Gastrocnemius medialis (tissue), 4 donors: Measurements from ENCODE around the gene MICU2. TPM values are rescaled to one million over a fixed set of nuclear protein-coding genes. Genes with fewer than 3 reads are reported as not detected.

Source experiments
- ATAC-seq, 2 donors: fragments of 150-250 bp; one replicate each; pipeline ENCODE4 v1.9.1; 2016
- DNase-seq, 2 donors: peaks; one replicate each; pipeline ENCODE4 v3.0.0-alpha.2; 2019
- H3K27ac ChIP-seq, 4 donors: fragments of 200-600 bp; sonication (generic); 1 replicate in 1 of 4; 2 replicates in 3 of 4; pipeline ENCODE4 v1.5.1; 2016 to 2018; ENCODE audit warnings: mild to moderate bottlenecking in 2 of 4, moderate library complexity in 1 of 4
- H3K27me3 ChIP-seq, 3 donors: fragments of 200-600 bp; sonication (generic) in 2 of 3; 1 replicate in 1 of 3; 2 replicates in 2 of 3; pipeline versions ENCODE4 v1.5.1 to v1.6.0; 2016 to 2019; ENCODE audit warnings: mild to moderate bottlenecking in 1 of 3, moderate library complexity in 1 of 3
- H3K36me3 ChIP-seq, 2 donors: fragments of 200-600 bp; sonication (generic) in 1 of 2; one replicate each; pipeline ENCODE4 v1.5.1; 2017 to 2018
- H3K4me1 ChIP-seq, 2 donors: fragments of 200-600 bp; sonication (generic) in 1 of 2; one replicate each; pipeline ENCODE4 v1.5.1; 2016 to 2017; ENCODE audit warnings: mild to moderate bottlenecking in 2 of 2
- H3K4me3 ChIP-seq, 4 donors: fragments of 200-600 bp; sonication (generic) in 3 of 4; 1 replicate in 1 of 4; 2 replicates in 3 of 4; pipeline ENCODE4 v1.5.1; 2016 to 2019; ENCODE audit warnings: mild to moderate bottlenecking in 2 of 4
- H3K9me3 ChIP-seq, 3 donors: fragments of 200-600 bp; sonication (generic) in 2 of 3; 1 replicate in 1 of 3; 2 replicates in 2 of 3; pipeline ENCODE4 v1.5.1; 2016 to 2019
- POLR2A ChIP-seq, 2 donors: fragments of 450-650 bp; IDR thresholded peaks; one replicate each; pipeline ENCODE4 v1.6.1; 2017; ENCODE audit warnings: antibody characterized with exemption in 2 of 2, mild to moderate bottlenecking in 2 of 2, moderate library complexity in 2 of 2
- in situ Hi-C, 4 donors: fragments of 200-750 bp; cut with MboI; loops; one replicate each; pipeline versions ENCODE4 v1.15.0 to v1.8.0; 2017; ENCODE audit warnings: low sequenced_read_pairs in 4 of 4
- intact Hi-C: fragments of 100-400 bp; cut with DNase I; formaldehyde crosslinking; loops from one replicate; pipeline ENCODE4 v1.15.1; 2023; ENCODE audit warnings: low total_unique reads
- total RNA-seq, 4 donors: library from RNA; depleted of rRNA; stranded (reverse); fragments of >200 nt; gene quantifications; one replicate each; pipeline versions ENCODE4 v1.1.0 to v1.2.3, GENCODE V29; 2016
- TF ChIP-seq, protein P1 (sequence below), 5 experiments: fragments of 450-650 bp in 3 of 5; fragments of 200-600 bp in 2 of 5; sonication (generic) in 2 of 5; IDR thresholded peaks in 4 of 5; conservative IDR thresholded peaks in 1 of 5; 1 replicate in 4 of 5; 2 replicates in 1 of 5; pipeline ENCODE4 v1.5.1; 2016 to 2019; ENCODE audit warnings: antibody characterized with exemption in 5 of 5, mild to moderate bottlenecking in 3 of 5, moderate library complexity in 3 of 5

Gene MICU2
- total RNA-seq, 4 donors from 2014 or later, result 83.6 to 126 (median 106) TPM

DNA sequence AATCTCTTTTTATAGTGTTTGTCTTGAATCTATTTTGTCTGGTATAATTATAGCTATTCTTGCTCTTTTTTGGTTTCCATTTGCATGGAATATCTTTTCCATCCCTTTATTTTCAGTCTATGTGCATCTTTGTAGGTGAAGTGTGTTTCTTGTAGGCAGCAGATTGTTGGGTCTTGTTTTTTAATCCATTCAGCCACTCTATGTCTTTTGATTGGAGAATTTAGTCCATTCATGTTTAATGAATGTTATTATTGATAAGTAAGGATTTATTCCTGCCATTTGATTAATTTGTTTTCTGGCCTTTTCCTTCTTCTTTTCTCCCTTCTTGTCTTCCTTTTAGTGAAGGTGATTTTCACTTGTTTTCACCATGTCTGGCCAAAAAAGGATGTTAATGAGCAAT is 133.2 kb downstream of the MICU2 start:
- ATAC-seq (no peak), DNase-seq (no peak)
- no peaks in the 10 kb centered on the region for H3K9me3 ChIP-seq
- no peaks in the 10 kb centered on the region for H3K4me1 ChIP-seq
- in situ Hi-C loops, result loop anchor here (10.0 kb wide), 3 partner anchors 176 to 526 kb away; no protein-coding TSS in a partner anchor
- intact Hi-C loops, result no loop called here
- TF ChIP-seq, protein P1, sequence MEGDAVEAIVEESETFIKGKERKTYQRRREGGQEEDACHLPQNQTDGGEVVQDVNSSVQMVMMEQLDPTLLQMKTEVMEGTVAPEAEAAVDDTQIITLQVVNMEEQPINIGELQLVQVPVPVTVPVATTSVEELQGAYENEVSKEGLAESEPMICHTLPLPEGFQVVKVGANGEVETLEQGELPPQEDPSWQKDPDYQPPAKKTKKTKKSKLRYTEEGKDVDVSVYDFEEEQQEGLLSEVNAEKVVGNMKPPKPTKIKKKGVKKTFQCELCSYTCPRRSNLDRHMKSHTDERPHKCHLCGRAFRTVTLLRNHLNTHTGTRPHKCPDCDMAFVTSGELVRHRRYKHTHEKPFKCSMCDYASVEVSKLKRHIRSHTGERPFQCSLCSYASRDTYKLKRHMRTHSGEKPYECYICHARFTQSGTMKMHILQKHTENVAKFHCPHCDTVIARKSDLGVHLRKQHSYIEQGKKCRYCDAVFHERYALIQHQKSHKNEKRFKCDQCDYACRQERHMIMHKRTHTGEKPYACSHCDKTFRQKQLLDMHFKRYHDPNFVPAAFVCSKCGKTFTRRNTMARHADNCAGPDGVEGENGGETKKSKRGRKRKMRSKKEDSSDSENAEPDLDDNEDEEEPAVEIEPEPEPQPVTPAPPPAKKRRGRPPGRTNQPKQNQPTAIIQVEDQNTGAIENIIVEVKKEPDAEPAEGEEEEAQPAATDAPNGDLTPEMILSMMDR (IDR thresholded peaks at IDR 0.05 in 4 of 5, conservative IDR thresholded peaks at IDR 0.05 in 1 of 5), result no peak
- TF ChIP-seq POLR2A (IDR thresholded peaks at IDR 0.05), result no peak
- no peak overlapping the region for H3K27ac ChIP-seq
- H3K36me3 ChIP-seq, result no peaks in the 10 kb centered on the region
- no peaks in the 10 kb centered on the region for H3K27me3 ChIP-seq
- no peak overlapping the region for H3K4me3 ChIP-seq

DNA sequence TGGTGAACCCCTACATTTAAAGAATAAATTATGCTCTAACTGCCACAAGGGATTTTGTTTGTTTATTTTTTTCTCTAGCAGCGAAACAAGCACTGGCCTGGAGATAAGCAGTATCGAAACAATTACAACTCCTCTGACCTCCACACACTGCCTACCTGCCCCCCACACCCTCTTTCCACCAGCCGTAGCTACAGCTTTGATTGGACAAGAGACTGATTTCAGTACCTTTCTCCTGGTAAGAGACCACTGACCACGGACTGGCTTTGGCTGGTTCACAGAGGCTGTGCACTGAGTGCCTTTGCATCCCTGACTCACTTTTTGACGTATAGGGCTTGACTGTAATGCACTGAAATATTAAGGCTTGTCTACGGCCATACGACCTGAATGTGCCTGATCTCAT is 137.4 kb downstream of the MICU2 start:
- no peak overlapping the region for H3K4me3 ChIP-seq
- H3K36me3 ChIP-seq, result no peaks in the 10 kb centered on the region
- DNase-seq, result no peak
- H3K4me1 ChIP-seq, result no peaks in the 10 kb centered on the region
- ATAC-seq, result no peak
- intact Hi-C loops, result no loop called here
- H3K27ac ChIP-seq, result no peak overlapping the region
- H3K9me3 ChIP-seq, result no peaks in the 10 kb centered on the region
- in situ Hi-C loops, result no loop called here
- TF ChIP-seq, protein P1 (IDR thresholded peaks at IDR 0.05 in 4 of 5, conservative IDR thresholded peaks at IDR 0.05 in 1 of 5), result no peak
- TF ChIP-seq POLR2A (IDR thresholded peaks at IDR 0.05), result no peak
- H3K27me3 ChIP-seq, result no peaks in the 10 kb centered on the region

DNA sequence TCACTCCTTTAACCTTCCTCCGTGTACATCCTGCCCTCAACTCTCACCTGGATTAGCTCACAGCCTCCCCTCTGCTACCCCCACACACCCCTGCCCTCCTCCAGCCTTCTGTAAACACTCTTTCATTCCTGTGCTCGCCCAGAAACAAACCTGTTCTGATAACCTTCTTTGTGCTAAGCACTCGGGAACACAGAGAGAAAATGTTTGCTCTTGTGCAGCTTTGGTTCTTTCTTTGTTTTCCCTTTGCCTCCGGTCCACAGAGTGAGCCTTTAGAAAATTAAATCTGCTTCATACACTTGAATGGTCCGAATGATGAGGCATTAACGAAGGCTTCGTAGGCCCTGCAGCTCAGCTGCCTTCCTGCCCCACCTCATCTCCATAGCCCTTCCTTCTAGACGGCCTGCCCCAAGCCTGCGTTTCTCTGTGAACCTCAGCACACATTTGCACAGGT is 138.2 kb downstream of the MICU2 start:
- no peak overlapping the region for H3K27ac ChIP-seq
- in situ Hi-C loops, result no loop called here
- intact Hi-C loops, result no loop called here
- no peaks in the 10 kb centered on the region for H3K4me1 ChIP-seq
- no peaks in the 10 kb centered on the region for H3K9me3 ChIP-seq
- no peak overlapping the region for H3K4me3 ChIP-seq
- TF ChIP-seq, protein P1 (IDR thresholded peaks at IDR 0.05 in 4 of 5, conservative IDR thresholded peaks at IDR 0.05 in 1 of 5), result no peak
- no peak for TF ChIP-seq POLR2A (IDR thresholded peaks at IDR 0.05)
- no peaks in the 10 kb centered on the region for H3K27me3 ChIP-seq
- H3K36me3 ChIP-seq, result no peaks in the 10 kb centered on the region
- DNase-seq, result no peak
- no peak for ATAC-seq

DNA sequence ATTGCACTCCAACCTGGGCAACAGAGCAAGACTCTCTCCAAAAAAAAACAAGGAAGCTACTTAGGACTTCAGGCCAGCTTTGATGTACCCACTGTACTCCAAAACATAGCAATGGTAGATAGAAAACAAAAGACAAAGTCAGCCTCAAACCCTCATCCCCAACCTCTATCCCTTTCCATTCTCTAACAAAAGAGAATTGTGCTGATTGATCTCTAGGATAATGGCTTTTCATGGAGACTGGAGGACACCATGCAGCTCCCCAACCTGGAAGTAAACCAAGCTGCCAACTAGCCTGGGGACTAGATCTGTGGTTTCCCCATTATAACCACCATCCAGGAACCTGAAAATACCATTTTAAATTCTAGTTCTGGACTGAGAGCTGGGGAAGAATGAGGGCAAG is 140.5 kb downstream of the MICU2 start:
- Histone ChIP-seq H3K27ac (no peak overlapping the region), H3K36me3 (no peaks in the 10 kb centered on the region), H3K9me3 (no peaks in the 10 kb centered on the region), H3K4me3 (no peak overlapping the region), H3K4me1 (no peaks in the 10 kb centered on the region), H3K27me3 (no peaks in the 10 kb centered on the region)
- no peak for DNase-seq
- in situ Hi-C loops (no loop called here), intact Hi-C loops (no loop called here)
- TF ChIP-seq POLR2A (IDR thresholded peaks at IDR 0.05), result no peak
- TF ChIP-seq, protein P1 (IDR thresholded peaks at IDR 0.05 in 4 of 5, conservative IDR thresholded peaks at IDR 0.05 in 1 of 5), result no peak
- ATAC-seq, result no peak

DNA sequence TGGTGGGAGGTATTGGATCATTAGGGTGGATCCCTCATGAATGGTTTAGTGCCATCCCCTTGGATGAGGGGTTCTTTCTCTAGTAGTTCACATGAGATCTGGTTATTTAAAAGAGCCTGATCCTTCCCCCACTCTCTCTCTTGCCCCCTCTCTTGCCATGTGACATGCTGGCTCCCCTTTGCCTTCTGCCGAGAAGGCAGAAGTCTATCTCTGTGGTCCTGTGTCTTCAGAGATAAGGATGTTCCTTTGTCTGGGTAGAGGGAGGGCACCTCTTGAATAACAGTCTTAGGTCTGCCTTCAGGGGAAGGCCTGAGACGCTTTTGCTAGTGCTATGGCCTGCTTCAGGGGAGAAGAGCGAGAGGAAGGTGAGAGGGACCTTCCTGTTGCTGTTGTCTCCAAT is 142.8 kb downstream of the MICU2 start:
- DNase-seq (no peak), ATAC-seq (no peak)
- in situ Hi-C loops (no loop called here), intact Hi-C loops (no loop called here)
- peaks cover 10 to 15% of the 10 kb centered on the region in 2 donors for H3K4me1 ChIP-seq
- TF ChIP-seq, protein P1 (IDR thresholded peaks at IDR 0.05 in 4 of 5, conservative IDR thresholded peaks at IDR 0.05 in 1 of 5), result no peak
- TF ChIP-seq POLR2A (IDR thresholded peaks at IDR 0.05), result no peak
- no peak overlapping the region for H3K27ac ChIP-seq
- H3K36me3 ChIP-seq, result no peaks in the 10 kb centered on the region
- no peak overlapping the region for H3K4me3 ChIP-seq
- no peaks in the 10 kb centered on the region for H3K27me3 ChIP-seq
- no peaks in the 10 kb centered on the region for H3K9me3 ChIP-seq
